ENCODE data around the gene PCNP.
"Not testable (repeated sequence)": the region's sequence is repeated elsewhere in the genome, so short reads cannot be mapped to it uniquely, and the experiment has no call there.

PCNP gene

DNA sequence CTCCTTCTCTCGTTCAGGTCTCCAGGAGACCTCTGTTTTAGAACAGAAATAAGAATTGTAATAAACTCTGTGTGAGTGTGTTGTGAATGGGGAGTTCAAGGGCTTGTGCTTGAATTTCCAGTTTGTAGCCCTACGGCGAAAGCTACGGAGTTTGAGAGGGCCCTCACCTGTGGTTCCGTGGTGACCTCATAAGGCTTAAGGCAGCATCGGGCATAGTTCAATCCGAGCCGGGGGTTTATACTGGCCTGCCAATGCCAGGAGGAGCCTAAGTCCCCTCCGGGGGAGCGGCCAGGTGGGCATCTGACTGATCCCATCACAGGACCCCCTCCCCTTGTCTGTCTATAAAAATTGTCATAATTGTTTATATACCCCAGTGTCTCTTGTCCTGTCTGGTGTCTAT lies 59.2 kb downstream of the PCNP start:
- no peak for DNase-seq (ENCODE audit: low spot score)

DNA sequence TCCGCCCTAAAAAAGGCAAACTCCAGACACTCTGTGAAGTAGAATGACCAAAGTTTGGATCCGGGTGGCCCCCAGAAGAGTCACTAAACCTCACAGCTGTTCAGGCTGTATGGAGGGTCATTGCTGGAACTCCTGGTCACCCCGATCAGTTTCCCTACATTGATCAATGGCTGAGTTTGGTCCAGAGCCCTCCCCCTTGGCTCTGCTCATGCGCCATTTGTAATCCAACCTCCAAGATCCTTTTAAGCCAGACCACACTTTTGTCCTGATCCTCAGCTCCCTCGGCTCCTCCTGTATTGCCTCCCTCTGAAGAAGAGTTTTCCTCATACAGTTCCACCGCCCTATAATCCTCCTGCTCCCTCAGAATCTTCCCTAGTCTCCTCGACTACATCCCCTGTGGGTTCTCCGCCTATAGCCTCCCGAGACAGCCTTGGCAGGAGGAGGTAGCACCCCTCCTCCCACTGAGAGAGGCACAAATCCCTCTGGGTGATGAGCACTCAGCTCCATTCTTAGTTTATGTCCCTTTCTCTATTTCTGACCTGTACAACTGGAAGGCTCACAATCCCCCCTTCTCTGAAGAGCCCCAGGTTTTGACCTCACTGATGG lies 60.7 kb downstream of the PCNP start:
- no peak for DNase-seq (ENCODE audit: low spot score)

- DNase-seq (ENCODE audit: low spot score), result no peak
Measured at GRCh38 chr3:101635345-101635744, 61.4 kb downstream of the PCNP start.

DNA sequence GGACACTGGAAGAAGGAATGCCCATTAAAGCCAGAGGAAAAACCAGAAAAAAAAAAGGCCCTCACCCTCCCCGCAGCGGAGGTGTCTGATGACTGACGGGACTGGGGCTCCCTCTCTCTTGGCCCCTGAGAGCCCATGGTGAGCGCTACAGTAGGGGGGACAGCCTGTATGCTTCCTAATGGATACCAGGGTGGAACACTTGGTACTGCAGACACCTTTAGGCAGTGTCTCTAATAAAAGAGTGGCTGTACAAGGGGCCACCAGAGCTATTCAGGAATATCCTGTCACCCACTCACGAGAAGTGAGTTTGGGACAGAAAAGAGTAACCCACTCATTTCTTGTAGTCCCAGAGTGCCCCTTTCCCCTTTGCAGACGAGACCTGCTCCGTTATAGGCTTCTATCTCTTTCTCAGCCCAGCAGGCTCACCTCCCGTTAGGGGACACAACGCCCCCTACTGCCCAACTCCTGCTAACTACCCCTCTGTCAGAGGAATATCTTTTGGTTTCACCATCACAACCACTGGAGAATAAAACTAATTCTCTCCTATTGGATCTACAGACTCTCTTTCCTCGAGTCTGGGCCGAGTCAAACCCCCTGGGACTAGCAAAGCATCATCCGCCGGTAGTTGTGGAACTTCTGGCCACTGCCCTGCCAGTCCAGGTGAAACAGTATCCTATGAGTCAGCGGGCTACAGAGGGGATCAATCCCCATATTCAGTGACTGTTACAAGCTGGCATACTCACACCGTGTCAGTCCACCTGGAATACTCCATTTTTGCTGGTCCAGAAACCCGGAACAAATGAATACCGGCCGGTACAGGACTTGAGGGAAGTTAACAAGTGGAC lies 62.2 kb downstream of the PCNP start:
- DNase-seq (ENCODE audit: low spot score), result peak; percentile 54

- DNase-seq (ENCODE audit: low spot score), result no peak
Measured at GRCh38 chr3:101637451-101637850, 63.5 kb downstream of the PCNP start.

GRCh38 chr3:101638261-101638745 lies 64.3 kb downstream of the PCNP start:
- DNase-seq (ENCODE audit: low spot score), result no peak

DNA sequence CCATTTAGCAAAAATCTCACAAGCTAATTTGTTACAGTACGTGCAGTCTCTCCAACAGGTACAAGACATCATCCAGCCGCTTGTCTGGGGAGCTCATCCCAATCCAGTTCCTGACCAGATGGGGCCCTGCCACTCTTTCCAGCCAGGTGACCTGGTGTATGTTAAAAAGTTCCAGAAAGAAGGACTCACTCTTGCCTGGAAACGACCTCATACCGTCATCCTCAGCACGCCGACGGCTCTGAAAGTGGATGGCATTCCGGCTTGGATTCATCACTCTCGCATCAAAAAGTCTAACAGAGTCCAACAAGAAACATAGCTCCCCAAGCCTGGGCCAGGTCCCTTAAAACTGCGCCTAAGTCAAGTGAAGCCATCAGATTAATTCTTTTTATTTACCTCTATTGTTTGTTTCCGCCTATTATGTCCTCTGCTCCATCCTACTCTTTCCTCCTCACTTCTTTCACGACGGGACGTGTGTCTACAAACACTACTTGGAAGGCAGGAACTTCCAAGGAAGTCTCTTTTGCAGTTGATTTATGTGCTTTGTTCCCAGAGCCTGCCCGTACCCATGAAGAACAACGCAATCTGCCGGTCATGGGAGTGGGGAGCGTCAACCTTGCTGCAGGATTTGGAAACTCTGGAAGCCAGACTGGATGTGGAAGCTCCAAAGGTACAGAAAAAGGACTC lies 65.4 kb downstream of the PCNP start:
- no peak for DNase-seq (ENCODE audit: low spot score)

GRCh38 chr3:101640256-101640655 lies 66.3 kb downstream of the PCNP start:
- no peak for DNase-seq (ENCODE audit: low spot score)

GRCh38 chr3:101641397-101642115 lies 67.6 kb downstream of the PCNP start:
- not testable (repeated sequence) for DNase-seq (ENCODE audit: low spot score)

DNA sequence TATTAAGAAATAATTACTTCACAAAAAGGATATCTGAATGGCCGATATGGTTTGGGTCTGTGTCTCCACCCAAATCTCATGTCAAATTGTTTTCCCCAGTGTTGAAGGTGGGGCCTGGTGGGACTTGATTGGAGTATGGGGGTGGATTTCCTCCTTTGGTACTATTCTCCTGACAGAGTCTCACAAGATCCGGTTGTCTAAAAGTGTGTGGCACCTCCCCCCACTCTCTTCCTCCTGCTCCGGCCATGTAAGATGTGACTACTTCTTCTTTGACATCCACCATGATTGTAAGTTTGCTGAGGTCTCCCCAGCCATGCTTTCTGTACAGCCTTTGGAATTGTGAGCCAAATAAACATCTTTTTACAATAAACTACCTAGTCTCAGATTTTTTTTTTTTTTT lies 68.5 kb downstream of the PCNP start:
- DNase-seq (ENCODE audit: low spot score), result no peak

- DNase-seq (ENCODE audit: low spot score), result no peak
Measured at GRCh38 chr3:101643009-101643844, 69.2 kb downstream of the PCNP start.

Measured in AG08396 (cell line).